Measurements from ENCODE around the gene MAML2. TPM values are rescaled to one million over a fixed set of nuclear protein-coding genes. Genes with fewer than 3 reads are reported as not detected.

MAML2 gene
- total and polyA plus RNA-seq, 2 of the 8 experiments (the other 6 are each of a cell fraction or from before 2014, with no cell fraction given) = 3.8 to 6.6 TPM

DNA sequence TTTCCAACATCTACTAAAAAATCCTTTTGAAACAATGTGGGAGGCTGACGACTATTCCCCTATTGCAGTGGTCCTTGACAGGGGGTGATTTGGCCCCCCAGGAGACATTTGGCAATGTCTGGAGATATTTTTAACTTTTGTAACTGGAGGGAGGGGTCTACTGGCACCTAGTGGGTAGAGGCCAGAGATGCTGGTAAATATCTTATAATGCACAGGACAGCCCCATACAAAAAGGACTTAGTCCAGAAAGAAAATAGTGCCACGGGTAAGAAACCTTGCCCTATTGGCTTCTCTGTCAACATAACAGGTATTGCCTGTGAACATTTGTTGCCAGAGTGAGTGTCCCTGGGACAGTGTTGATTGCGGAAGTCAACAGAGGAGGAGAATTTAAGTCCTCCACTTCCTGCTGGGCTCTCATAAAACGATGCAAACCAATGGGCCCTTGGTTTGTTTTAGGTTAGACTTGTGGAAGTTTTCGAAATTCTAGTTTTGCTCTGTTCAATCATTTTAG is 101.6 kb downstream of the MAML2 start:
- no peak overlapping the region; a peak in 1 of 4 replicates for H3K4me2 ChIP-seq (ENCODE audit: insufficient read depth in 1 of 2, low read depth in 2 of 2, low read length in 2 of 2)
- no peak for DNase-seq (ENCODE audit: low read depth in 1 of 2, low spot score in 2 of 2)
- no peak overlapping the region for H2AK5ac ChIP-seq (ENCODE audit: low read depth, low read length)
- H2BK20ac ChIP-seq (ENCODE audit: low read length) = no peak overlapping the region
- no peak overlapping the region for H3K4me3 ChIP-seq (ENCODE audit: extremely low read depth in 1 of 4, insufficient read depth in 2 of 4, low read depth in 3 of 4, low read length in 4 of 4)
- no peaks in the 10 kb centered on the region for H3K36me3 ChIP-seq (ENCODE audit: control insufficient read depth in 2 of 4, insufficient read depth in 4 of 4, low read length in 3 of 4)
- no peaks in the 10 kb centered on the region for H3K79me2 ChIP-seq (ENCODE audit: control insufficient read depth in 1 of 2, insufficient read depth in 2 of 2, low read length in 2 of 2)
- H3K27me3 ChIP-seq (replicated peaks in 1 of 4; ENCODE audit: control insufficient read depth in 3 of 4, extremely low read depth in 1 of 4, insufficient read depth in 3 of 4, low read length in 3 of 4) = no peaks in the 10 kb centered on the region
- H2AFZ ChIP-seq (ENCODE audit: low read length) = 0 out of 2 replicates have a peak overlapping the region, but pooled peaks have one; percentile 48
- no peak overlapping the region for H4K91ac ChIP-seq (replicated peaks; ENCODE audit: insufficient read length, low read length)
- WGBS, 2 experiments (ENCODE audit: extremely low coverage in 1 of 2, insufficient coverage in 1 of 2, insufficient read length in 1 of 2, insufficient replicate concordance in 2 of 2, low coverage in 1 of 2, low lambda C conversion rate in 2 of 2, missing lambda C conversion rate in 1 of 2) = 73% methylated on average over 5 of the region's 5 CpGs; no CpG with 5 or more reads in 1 of the 2 experiments
- no peaks in the 10 kb centered on the region for H3K9me3 ChIP-seq (ENCODE audit: insufficient read depth in 2 of 2, low read depth in 1 of 2, low read length in 1 of 2)
- no peaks in the 10 kb centered on the region for H4K20me1 ChIP-seq (replicated peaks in 1 of 2; ENCODE audit: control insufficient read depth in 1 of 2, insufficient read depth in 2 of 2, low read length in 2 of 2)
- peak overlapping the region; percentile 52 for H2BK120ac ChIP-seq (replicated peaks; ENCODE audit: low read depth, low read length)
- no peak for FAIRE-seq
- no peak overlapping the region for H3K23ac ChIP-seq (ENCODE audit: insufficient read length)
- H3K56ac ChIP-seq (replicated peaks; ENCODE audit: insufficient read length, low read depth, low read length) = no peak overlapping the region
- peaks cover 0 to 8% (median 6%) of the 10 kb centered on the region in 4 experiments; a peak in 5 of 7 replicates for H3K4me1 ChIP-seq (replicated peaks in 1 of 4; ENCODE audit: control insufficient read depth in 3 of 4, insufficient read depth in 4 of 4, low read length in 3 of 4)
- CTCF ChIA-PET (ENCODE audit: partially characterized antibody) = interaction anchor here (0.6 to 2.3 kb wide), 4 partner anchors 15 to 186 kb away, joined by 3 to 9 read pairs (median 4); no protein-coding TSS in a partner anchor
- H3K9ac ChIP-seq (replicated peaks in 1 of 4; ENCODE audit: extremely low read depth in 1 of 4, low read depth in 3 of 4, low read length in 3 of 4) = no peak overlapping the region
- no peak overlapping the region for H3K14ac ChIP-seq (ENCODE audit: insufficient read length)
- no peak overlapping the region for H4K8ac ChIP-seq (ENCODE audit: extremely low read depth, insufficient read depth, low read length)
- H2BK5ac ChIP-seq (ENCODE audit: low read depth, low read length) = no peak overlapping the region; the same call in 1 of the 2 replicates
- TF ChIP-seq, protein P1, sequence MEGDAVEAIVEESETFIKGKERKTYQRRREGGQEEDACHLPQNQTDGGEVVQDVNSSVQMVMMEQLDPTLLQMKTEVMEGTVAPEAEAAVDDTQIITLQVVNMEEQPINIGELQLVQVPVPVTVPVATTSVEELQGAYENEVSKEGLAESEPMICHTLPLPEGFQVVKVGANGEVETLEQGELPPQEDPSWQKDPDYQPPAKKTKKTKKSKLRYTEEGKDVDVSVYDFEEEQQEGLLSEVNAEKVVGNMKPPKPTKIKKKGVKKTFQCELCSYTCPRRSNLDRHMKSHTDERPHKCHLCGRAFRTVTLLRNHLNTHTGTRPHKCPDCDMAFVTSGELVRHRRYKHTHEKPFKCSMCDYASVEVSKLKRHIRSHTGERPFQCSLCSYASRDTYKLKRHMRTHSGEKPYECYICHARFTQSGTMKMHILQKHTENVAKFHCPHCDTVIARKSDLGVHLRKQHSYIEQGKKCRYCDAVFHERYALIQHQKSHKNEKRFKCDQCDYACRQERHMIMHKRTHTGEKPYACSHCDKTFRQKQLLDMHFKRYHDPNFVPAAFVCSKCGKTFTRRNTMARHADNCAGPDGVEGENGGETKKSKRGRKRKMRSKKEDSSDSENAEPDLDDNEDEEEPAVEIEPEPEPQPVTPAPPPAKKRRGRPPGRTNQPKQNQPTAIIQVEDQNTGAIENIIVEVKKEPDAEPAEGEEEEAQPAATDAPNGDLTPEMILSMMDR (IDR thresholded peaks at IDR 0.05; ENCODE audit: control extremely low read depth in 1 of 3, insufficient read depth in 1 of 3, low read depth in 1 of 3, low read length in 3 of 3) = peak in 1 of 3 experiments; percentile 28; a peak in 1 of 4 replicates
- no peak for TF ChIP-seq ZNF274 (IDR thresholded peaks at IDR 0.05; ENCODE audit: borderline replicate concordance, extremely low read depth, low read length)
- TF ChIP-seq SP2 (IDR thresholded peaks at IDR 0.05; ENCODE audit: low read length) = no peak
- no peak for TF ChIP-seq RNF2 (IDR thresholded peaks at IDR 0.05; ENCODE audit: borderline replicate concordance, low read depth, low read length, missing control alignments, poor library complexity, severe bottlenecking)
- peak; percentile 46 to 49; a peak in 3 of 4 replicates for TF ChIP-seq RAD21 (IDR thresholded peaks at IDR 0.05 in 1 of 2, conservative IDR thresholded peaks at IDR 0.05 in 1 of 2; ENCODE audit: low read depth in 2 of 2, low read length in 2 of 2)
- no peak for TF ChIP-seq JUND (IDR thresholded peaks at IDR 0.05; ENCODE audit: low read length)
- TF ChIP-seq TCF12 (IDR thresholded peaks at IDR 0.05; ENCODE audit: low read depth, low read length) = no peak
- no peak for TF ChIP-seq EZH2 (IDR thresholded peaks at IDR 0.05; ENCODE audit: low read depth, low read length, severe bottlenecking)
- no peak for TF ChIP-seq TEAD4 (IDR thresholded peaks at IDR 0.05; ENCODE audit: low read depth, low read length)
- H3K27ac ChIP-seq (ENCODE audit: low read depth, low read length) = no peak overlapping the region
- H2BK15ac ChIP-seq (ENCODE audit: low read length) = no peak overlapping the region
- no peaks in the 10 kb centered on the region for H3K79me1 ChIP-seq (ENCODE audit: low read depth, low read length)
- no peaks in the 10 kb centered on the region for H3K23me2 ChIP-seq (ENCODE audit: low read depth, low read length)
- peak overlapping the region; percentile 65 for H3K4ac ChIP-seq (replicated peaks; ENCODE audit: insufficient read length, low read depth, low read length)
- no peak overlapping the region for H3K18ac ChIP-seq (ENCODE audit: extremely low read depth, low read length)
- POLR2A ChIA-PET (ENCODE audit: partially characterized antibody) = no interaction called here
- peak overlapping the region; percentile 51; the same call in 1 of the 2 replicates for H2BK12ac ChIP-seq (ENCODE audit: low read depth, low read length)
- no peak overlapping the region for H4K5ac ChIP-seq (ENCODE audit: insufficient read length, low read depth, low read length)
